K562 (cell line): ENCODE data around the gene SLC12A9.

ENCODE experiments used
- CHD2 ChIP-seq: IDR thresholded peaks from 2 replicates; pipeline ENCODE4 v1.6.1; 2011; ENCODE audit warnings: low read depth, low read length
- E2F1 ChIP-seq: sonication (generic); formaldehyde crosslinking; IDR thresholded peaks from 2 replicates; pipeline ENCODE4 v1.8.1; 2023; ENCODE audit warnings: mild to moderate bottlenecking, missing genetic modification reagents, moderate library complexity
- EGR1 ChIP-seq: fragments of 450-650 bp; conservative IDR thresholded peaks from 2 replicates; pipeline ENCODE4 v1.6.1; 2017; ENCODE audit warnings: mild to moderate bottlenecking
- GATAD2B ChIP-seq: fragments of 450-650 bp; IDR thresholded peaks from 2 replicates; pipeline ENCODE4 v1.6.1; 2017; ENCODE audit warnings: mild to moderate bottlenecking, borderline replicate concordance
- MAX ChIP-seq: sonication (generic); formaldehyde crosslinking; IDR thresholded peaks from 2 replicates; pipeline ENCODE4 v1.9.0; 2022; ENCODE audit warnings: mild to moderate bottlenecking, missing genetic modification reagents
- NEUROD1 ChIP-seq: fragments of 150-350 bp; IDR thresholded peaks from 2 replicates; pipeline ENCODE4 v1.6.1; 2014; ENCODE audit warnings: borderline replicate concordance, low read length, low read depth; ENCODE audit not compliant: partially characterized antibody
- NFYB ChIP-seq: IDR thresholded peaks from 2 replicates; pipeline ENCODE4 v1.6.1; 2011; ENCODE audit warnings: mild to moderate bottlenecking, moderate library complexity; ENCODE audit not compliant: insufficient read length; ENCODE audit errors: extremely low read depth
- YY1 ChIP-seq, 3 experiments: IDR thresholded peaks; 2 replicates each; pipeline ENCODE4 v1.6.1; 2011; ENCODE audit warnings: low read length in 2 of 3, mild to moderate bottlenecking in 2 of 3, moderate library complexity in 2 of 3, borderline replicate concordance in 1 of 3, control low read depth in 1 of 3, low read depth in 1 of 3; ENCODE audit not compliant: insufficient read depth in 3 of 3, insufficient replicate concordance in 2 of 3, control insufficient read depth in 1 of 3, insufficient read length in 1 of 3; ENCODE audit errors: extremely low read depth in 1 of 3
- ZFX ChIP-seq: sonication (generic); formaldehyde crosslinking; IDR thresholded peaks from 2 replicates; pipeline ENCODE4 v1.8.0; 2022; ENCODE audit warnings: mild to moderate bottlenecking, missing genetic modification reagents, moderate library complexity
- TF ChIP-seq, protein P1 (sequence below), 3 experiments: IDR thresholded peaks in 2 of 3; conservative IDR thresholded peaks in 1 of 3; 2 replicates each; pipeline ENCODE4 v1.5.1; 2011 to 2012; ENCODE audit warnings: low read length in 3 of 3, mild to moderate bottlenecking in 3 of 3, control low read depth in 2 of 3, improper control_type of control experiment in 1 of 3, inconsistent platforms in 1 of 3, low read depth in 1 of 3, mixed read lengths in 1 of 3, moderate library complexity in 1 of 3; ENCODE audit not compliant: insufficient read depth in 2 of 3
- TF ChIP-seq, protein P2 (sequence below): fragments of 250-450 bp; sonication (Bioruptor Pico); IDR thresholded peaks from 2 replicates; pipeline ENCODE4 v1.5.0; 2021

GRCh38 chr7:100878013-100878412 is 25.5 kb downstream of the SLC12A9 start:
- no peak for TF ChIP-seq NFYB
- TF ChIP-seq, protein P1, sequence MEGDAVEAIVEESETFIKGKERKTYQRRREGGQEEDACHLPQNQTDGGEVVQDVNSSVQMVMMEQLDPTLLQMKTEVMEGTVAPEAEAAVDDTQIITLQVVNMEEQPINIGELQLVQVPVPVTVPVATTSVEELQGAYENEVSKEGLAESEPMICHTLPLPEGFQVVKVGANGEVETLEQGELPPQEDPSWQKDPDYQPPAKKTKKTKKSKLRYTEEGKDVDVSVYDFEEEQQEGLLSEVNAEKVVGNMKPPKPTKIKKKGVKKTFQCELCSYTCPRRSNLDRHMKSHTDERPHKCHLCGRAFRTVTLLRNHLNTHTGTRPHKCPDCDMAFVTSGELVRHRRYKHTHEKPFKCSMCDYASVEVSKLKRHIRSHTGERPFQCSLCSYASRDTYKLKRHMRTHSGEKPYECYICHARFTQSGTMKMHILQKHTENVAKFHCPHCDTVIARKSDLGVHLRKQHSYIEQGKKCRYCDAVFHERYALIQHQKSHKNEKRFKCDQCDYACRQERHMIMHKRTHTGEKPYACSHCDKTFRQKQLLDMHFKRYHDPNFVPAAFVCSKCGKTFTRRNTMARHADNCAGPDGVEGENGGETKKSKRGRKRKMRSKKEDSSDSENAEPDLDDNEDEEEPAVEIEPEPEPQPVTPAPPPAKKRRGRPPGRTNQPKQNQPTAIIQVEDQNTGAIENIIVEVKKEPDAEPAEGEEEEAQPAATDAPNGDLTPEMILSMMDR (IDR thresholded peaks at IDR 0.05 in 2 of 3, conservative IDR thresholded peaks at IDR 0.05 in 1 of 3; ENCODE audit: insufficient read depth in 2 of 3, low read depth in 1 of 3, low read length in 3 of 3) = no peak
- no peak for TF ChIP-seq E2F1 (CRISPR knock-in tag)
- no peak for TF ChIP-seq ZFX
- TF ChIP-seq GATAD2B = no peak
- TF ChIP-seq NEUROD1 = no peak
- TF ChIP-seq, protein P2, sequence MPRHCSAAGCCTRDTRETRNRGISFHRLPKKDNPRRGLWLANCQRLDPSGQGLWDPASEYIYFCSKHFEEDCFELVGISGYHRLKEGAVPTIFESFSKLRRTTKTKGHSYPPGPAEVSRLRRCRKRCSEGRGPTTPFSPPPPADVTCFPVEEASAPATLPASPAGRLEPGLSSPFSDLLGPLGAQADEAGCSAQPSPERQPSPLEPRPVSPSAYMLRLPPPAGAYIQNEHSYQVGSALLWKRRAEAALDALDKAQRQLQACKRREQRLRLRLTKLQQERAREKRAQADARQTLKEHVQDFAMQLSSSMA (CRISPR knock-in tag) = no peak
- no peak for TF ChIP-seq CHD2
- no peak for TF ChIP-seq MAX (CRISPR knock-in tag)
- no peak for TF ChIP-seq YY1 (IDR thresholded peaks at IDR 0.05; ENCODE audit: borderline replicate concordance in 1 of 3, control insufficient read depth in 1 of 3, extremely low read depth in 1 of 3, insufficient read depth in 3 of 3, insufficient read length in 1 of 3, insufficient replicate concordance in 2 of 3, low read depth in 1 of 3, low read length in 2 of 3)
- TF ChIP-seq EGR1 = no peak
